HG03442 (cell line): Measurements from ENCODE around the gene CCNF.

Experiments
- ATAC-seq: cut with Tn5 transposase; IDR thresholded peaks from one replicate; pipeline ENCODE4 v1.9.1; 2021; ENCODE audit warnings: mild to moderate bottlenecking, moderate library complexity; ENCODE audit not compliant: unreplicated experiment

The CCNF gene

DNA sequence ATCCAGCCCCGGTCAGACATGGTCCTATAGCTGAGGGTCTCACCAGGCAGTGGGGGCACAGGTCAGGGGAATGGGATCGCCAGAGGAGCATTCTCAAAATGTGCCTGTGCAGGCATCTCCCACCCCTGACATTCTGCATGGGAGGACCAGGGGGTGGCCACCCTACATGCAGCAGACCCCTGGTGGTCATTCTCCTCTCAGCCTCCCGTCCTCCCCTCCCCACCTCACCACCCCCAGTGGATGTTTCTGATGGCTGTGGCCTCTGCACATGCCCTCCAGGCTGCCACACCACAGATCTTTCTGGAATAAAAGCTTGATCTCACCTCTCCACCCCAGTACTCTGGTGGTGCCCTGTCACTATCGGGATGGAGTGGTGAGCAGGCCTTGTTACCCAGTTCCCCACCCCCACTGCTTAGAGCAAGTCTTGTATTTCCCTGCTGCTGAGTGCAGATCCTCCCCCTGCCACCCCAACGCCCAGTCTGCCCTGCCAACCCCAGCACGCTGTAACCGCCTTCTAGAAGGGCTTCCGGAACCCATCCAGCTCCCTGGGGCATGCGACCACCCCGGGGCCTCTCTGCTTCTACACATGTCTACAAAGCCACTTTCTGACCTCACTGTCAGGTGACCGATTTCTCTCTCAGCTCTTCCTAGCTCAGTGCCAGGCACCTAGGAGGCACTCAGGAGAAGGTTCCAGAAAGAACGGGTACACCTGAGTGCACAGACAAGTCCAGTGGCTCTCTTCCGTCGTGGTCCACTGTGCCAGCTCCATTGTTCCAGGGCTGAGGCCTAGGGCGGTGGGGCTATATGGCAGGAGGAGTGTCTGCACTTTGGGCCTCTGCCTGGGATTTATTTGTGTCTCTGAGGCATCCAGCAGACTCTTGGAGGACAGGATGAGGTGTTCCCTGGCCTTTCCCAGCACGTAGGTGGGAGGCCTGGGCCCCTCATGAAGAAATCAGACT lies 55.0 kb downstream of the CCNF start:
- ATAC-seq: no peak

DNA sequence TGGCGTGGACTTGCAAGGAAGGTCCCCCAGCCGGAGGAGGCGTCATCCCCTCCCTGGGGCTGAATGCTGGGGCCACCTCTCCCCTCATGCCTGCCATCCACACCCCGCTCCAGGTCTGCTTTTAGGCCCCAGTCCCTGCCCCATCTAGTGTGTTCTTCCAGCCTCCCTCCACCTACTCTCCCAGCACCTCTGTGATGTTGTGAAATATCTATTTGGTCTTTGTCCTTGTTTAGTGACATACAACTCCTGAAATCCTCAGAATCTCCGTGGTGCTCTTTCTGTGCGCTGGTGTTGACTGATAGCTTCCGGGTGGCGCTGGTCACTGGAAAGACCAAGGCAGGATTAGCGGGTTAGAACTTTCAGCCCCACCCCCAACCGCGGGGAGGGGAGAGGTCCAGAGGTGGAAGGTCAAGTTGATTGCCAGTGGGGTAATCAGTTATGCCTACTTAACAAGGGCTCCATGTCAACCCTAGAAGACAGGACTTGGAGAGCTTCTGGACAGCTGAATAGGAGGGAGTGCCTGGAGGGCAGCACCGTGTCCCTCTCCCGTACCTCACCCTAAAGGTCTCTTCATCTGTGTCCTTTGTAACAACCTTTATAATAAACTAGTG lies 55.8 kb downstream of the CCNF start:
- ATAC-seq: no peak

DNA sequence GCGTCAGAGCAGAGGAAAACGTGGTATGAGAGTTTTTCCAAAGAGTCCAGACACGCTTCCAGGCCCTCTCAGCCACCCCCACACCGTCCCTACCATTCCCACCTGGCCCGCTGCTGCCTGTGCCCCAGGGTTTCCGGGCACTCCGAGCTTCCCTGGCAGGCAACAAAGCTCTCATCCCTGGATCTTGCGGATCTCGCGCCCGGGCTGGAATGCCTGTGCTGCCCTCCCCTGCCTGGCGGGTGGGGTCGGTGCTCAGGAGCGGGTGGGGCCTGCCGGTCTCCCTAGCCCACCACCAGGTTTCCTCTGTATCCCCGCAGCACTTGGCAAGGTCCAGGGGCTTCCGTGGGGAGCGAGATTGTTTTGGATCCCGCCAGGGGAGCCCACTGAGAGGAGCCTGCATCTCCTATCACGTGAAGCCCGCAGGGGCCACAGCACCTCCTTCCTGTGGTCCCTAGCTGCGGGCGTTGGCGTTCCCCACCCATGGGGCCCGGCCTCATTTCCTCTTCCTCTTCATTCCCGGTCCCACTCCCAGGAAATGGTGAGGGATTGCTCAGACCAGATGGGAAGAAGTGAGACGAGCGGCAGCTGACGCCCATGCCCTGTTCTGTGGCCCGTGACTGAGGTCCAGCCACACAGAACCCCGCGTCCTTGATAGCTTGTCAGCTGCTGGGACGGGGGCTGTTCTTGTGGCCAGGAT lies 56.7 kb downstream of the CCNF start:
- ATAC-seq: no peak

DNA sequence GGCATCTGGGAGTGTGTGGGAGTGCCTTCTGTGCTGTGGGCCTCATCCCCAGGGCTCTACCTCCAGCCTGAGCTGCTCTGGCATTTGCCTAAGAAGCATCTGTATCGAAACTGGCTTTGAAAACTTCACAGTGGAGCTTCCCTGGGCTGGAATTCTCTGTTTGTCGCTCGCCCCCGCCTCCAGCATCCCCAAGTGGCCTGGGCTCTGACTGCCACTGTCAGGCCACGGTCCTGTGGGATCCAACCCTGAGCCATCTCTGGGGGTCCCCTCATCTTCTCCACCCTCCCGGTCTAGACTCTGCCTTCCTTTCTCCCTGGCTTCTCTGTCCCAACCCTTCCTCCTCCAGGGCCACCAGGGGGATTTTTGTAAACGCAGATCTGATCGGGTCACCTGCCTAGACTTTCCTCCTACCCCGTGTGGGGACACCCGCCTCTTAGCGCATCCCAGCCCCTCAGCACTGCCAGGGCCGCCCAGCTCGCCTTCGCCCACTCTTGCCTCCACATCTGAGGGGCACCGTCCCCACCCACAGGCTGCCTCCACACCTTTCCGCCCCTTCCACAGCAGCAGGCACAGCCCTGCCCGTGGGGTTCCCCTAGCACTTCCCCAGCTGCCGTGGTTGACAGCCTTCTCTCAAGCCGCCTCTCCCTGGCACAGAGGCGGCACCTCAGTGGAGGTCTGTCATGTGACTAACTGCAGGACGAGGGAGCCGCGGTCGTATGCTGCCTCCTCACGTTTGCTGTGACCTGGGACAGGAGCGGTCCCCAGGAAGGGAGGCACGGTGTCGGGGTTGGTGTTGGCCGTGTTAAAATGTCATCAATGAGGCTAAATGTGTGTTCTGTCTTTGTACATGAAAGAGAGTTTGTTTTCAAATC lies 57.6 kb downstream of the CCNF start:
- ATAC-seq: peak; percentile 50

DNA sequence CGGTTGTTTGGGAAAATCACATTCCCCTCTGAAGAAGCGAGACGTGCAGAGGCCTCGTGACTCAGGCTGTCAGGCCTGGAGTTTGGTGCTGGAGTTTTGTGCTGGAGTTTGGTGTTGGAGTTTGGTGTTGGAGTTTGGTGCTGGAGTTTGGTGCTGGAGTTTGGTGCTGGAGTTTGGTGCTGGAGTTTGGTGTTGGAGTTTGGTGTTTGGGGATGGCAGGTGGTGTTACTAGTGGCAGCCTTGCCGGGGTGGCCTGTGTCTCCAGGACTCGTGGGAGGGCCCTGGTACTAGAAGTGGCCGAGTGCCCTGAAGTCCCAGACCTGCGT lies 58.2 kb downstream of the CCNF start:
- ATAC-seq: no peak

DNA sequence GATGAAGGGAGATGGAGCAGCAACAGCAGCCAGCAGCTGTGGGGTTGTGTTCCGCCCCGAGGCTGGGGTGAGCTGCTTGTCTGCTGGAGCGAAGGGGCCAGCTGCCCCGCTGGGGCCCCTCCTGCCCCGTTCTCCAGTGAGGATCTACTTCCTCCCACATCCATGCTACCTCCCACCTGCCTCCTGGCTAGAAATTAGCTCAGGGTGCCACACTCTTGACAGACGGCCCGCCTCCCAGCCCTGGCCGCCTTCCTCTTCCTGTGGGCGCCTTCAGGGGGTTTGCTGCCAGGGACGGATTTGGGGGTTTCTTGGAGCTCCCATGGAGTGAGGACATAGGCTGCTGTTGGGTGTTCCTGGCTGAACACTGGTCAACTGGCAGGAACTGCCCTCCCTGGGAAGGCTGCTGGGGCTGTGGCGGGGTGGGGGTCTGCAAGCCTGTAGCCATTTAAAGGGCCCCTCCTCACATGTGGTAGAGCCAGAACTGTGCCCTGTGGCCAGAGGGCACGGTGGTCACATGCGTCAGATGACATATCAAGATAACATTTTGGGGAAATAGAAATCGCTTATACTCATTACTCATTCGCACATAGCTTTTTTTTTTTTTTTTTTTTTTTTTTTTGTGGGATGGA lies 58.8 kb downstream of the CCNF start:
- no peak for ATAC-seq

DNA sequence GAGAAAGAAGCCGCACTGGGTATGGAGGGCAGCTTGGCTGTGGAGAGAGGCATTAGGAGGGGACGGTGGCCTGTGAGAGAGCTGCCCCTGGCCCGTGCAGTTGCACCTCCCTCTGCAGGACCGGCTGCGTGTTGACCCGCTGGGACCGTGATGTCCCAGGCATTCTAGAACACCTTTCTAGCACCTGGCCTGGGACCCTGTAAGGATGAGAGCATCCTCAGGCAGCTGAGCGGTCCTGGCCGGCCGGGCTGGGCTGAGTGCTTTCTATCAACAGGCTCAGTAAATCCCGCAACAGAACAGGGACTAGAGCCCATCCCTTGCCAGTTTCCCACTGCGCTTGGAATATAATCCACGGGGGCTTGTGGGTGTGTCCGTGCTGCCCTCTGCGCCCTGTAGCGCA lies 60.3 kb downstream of the CCNF start:
- no peak for ATAC-seq

DNA sequence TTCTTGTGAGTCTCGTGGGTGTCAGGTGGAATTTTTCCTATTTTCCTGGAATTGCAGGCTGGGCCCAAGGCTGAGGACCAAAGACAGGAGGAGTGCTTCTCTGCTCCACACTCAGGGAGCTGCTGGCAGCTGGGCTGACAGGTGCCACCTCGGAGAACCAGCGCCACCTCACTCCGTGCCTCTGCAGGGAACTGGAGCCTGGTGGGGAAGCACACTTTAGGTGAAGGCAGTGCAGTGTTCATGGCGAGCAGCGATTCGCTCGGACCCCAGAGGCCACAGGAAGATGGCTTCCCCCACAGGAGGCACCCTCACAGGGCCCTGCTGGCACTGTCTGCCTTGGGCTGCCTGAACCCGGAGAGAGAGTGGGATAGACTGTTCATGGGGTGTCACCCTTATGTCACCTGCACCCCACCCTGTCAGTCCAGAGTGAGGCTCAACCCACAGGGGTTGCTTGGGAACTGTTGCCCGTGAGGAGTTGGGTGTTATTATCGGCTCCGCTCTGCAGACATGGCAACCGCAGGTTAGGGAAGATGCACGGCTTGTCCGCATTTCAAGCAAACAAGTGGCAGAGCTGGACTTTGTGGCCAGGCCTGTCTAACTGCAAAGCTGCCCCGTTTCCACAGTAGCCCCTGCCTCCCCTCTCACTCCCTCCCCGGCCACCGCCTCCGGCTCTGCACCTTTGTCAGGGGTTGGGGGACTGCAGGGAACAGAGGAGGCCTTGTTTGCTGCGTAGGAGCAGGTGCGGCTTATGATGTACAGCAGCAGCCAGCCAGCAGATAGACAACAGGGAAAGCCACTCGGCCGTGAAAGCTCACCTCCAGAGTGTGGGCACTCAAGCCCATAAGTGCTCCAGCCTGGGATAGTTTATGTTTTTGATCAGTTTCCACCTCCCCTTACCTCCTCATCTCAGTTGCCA lies 61.2 kb downstream of the CCNF start:
- no peak for ATAC-seq

DNA sequence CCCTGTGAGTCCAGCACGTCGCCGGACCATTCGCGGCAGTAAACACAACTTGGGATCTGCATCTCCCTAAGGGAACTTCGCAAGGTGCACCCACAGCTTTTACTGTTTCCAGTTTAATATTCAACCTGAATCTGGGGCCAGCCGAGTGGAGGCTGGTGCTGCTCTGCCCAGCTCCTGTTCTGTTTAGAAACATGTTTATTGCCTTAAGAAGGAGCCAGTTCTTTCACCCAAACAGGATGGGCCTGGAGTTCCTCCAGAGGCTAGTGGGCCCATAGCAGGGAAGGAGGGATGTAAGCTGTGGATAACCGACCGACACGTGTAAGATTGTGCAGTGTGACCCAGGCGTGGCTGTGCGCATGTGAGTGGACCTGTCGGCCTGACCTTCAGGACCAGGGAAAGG lies 63.0 kb downstream of the CCNF start:
- no peak for ATAC-seq

DNA sequence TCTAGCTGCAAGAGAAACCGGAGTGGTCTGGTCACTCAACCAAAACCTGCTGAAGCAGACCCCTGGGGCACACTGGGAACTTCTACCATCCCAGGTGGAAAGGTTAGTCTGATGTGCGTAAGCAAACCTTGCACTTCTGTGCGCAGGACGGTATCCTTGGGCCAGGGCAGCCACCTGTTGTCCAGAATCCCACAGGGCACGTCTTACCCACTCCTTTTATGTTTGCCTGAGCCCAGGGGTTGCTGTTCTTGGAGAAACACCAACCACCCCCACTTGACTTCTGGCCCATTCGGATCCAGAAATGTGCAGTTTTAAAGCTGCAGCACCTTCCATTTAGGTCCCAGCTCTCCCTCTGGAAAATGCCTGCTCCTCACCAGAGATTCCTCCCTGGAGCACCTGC lies 64.4 kb downstream of the CCNF start:
- ATAC-seq: no peak

DNA sequence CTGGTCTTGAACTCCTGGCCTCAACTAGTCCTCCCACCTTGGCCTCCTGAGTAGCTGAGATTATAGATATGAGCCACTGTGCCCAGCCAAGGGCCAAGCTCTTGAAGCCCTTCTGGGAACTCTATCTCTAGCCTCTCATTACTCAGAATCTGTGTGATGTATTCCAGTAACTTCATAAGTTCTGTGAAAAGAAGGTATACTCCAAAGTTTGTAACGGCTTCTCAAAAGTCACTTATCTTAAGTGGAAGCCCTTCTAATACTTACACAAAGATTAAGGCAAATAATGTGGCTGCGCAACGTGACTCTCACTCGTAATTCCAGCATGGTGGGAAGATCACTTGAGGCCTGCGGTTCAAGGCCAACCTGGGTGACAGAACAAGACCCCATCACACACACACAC lies 65.4 kb downstream of the CCNF start:
- no peak for ATAC-seq

DNA sequence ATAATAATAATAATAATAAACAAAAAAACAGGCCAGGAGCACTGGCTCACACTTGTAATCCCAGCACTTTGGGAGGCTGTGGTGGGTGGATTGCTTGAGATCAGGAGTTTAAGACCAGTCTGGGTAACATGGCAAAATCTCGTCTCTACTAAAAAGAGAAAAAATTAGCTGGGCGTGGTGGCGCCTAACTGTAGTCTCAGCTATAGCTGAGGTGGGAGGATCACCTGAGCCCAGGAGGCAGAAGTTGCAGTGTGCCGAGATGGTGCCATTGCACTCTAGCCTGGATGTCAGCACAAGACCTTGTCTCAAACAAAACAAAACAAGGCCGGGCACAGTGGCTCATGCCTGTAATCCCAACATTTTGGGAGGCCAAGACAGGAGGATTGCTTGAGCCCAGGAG lies 65.8 kb downstream of the CCNF start:
- no peak for ATAC-seq

DNA sequence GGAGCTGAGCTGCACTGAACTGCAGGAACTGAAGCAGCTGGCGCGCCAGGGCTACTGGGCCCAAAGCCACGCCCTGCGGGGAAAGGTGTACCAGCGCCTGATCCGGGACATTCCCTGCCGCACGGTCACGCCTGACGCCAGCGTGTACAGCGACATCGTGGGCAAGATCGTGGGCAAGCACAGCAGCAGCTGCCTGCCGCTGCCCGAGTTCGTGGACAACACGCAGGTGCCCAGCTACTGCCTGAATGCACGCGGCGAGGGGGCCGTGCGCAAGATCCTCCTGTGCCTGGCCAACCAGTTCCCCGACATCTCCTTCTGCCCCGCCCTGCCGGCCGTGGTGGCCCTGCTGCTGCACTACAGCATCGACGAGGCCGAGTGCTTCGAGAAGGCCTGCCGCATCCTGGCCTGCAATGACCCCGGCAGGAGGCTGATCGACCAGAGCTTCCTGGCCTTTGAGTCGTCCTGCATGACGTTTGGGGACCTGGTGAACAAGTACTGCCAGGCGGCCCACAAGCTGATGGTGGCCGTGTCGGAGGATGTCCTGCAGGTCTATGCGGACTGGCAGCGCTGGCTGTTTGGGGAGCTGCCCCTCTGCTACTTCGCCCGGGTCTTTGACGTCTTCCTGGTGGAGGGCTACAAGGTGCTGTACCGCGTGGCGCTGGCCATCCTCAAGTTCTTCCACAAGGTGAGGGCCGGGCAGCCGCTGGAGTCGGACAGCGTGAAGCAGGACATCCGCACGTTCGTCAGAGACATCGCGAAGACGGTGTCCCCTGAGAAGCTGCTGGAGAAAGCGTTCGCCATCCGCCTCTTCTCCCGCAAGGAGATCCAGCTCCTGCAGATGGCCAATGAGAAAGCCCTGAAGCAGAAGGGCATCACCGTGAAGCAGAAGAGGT lies 67.2 kb downstream of the CCNF start:
- ATAC-seq: no peak

DNA sequence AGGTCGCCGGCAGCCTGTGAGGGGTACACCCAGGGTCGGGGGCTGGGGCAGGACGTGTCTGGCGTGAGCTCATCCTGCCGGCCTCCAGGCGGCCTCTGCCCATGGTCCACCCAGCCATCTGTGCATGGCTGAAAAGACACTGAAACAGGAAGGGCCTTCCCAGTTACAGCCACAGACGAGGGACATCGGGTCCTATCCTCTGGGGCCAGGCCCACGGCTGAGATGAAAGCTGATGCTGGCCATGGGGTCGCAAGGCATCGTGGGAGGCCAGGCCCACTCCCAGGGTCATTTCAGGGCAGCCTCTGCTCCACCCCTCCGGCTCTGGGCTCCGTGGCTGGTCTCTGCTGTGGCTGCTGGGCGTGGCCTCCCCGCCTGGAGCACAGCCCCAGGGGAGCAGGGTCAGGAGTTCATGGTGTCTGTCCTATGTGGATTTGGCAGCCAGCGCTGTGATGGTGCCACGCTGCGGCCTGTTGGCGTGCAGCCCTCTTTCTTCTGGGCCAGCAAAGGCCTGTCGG lies 67.9 kb downstream of the CCNF start:
- ATAC-seq: no peak

DNA sequence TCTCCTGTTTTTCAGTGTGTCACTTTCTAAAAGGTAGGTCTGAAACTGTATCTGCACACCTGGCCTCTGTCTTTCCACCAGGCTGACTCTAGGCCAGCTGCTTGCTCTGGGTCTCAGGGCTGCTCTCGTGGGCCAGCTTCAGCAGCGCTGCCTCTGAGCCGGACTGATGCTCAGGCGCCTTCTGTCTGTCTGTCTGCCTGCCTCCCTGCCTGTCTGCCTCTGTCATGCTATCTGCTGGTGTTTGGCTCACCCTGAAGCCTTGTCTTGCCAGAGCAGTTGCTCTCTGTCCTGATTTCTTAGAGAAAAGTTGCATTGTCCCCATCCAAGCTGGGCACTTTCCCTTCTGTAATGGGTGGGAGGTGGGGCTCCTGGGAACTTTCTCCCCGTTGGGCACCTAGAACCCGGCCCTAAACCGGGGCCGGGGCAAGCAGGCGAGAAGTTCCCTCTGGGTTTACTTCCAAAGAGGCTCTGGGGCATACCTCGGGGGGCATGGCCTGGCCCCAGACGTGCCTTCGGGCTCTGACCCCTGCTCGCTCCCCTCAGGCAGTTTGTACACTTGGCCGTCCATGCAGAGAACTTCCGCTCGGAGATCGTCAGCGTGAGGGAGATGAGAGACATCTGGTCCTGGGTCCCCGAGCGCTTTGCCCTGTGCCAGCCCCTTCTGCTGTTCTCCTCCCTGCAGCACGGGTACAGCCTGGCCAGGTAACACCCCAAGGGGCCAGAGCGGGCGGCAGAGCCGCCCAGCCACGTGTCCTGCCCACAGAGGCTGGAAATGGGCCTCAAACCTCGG lies 68.6 kb downstream of the CCNF start:
- ATAC-seq: no peak

DNA sequence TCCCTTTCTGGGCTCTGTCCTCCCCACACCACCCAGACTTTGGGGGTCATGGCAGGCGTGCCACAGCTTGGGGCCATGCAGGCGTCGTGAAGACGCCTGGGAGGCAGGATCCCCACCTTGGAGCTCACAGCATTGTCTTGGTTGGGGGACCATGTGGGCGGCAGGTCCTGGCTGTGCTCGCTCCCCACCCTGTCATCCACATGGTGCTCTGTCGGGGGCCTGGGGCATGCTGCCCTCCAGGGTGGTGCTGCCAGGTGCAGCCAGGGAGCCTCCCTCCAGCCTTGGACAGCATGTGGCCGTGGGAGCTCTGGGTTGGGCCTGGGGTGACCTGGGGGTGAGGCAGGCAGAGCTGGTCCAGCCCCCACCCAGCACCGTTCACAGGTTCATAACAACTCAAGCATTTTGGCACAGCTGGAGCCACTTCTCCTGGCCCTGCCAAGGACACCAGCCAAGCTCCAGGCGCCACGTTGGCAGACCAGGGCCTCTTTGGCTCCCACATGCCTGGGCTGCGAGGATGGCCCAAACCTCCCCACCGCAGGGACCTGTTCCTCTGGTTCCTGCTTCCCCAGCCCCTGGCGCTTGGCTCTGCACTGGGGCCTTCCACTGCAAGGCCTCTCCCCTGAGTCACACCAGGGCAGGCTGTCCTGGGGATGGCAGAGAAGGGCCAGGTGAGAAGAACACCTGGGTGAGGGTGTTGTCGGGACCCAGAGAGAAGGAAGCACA lies 69.4 kb downstream of the CCNF start:
- no peak for ATAC-seq

DNA sequence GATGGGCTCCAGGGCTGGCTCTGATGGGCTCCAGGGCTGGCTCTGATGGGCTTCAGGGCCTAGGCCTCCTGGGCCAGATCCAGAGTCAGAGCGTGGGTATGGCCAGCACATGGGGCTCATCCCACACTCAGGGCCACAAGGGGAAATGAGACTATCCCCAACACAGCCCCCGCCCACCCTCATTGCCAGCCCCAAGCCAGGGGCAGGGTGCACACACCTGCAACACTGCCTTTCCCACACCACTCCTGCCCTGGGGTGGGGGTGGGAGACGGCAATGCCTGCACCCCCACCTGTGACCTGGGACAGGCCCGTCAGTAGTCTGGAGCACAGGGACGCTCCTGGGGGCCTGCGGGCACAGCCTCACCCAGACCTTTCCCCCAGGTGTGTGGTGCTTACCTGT lies 70.2 kb downstream of the CCNF start:
- ATAC-seq: no peak
